Ectodermal cell (in vitro differentiated cells): ENCODE data around the gene SYT17.

Source experiments
- H3K27ac ChIP-seq: 2 replicates; pipeline ENCODE4 v1.7.0; 2013; ENCODE audit warnings: mild to moderate bottlenecking, low read depth, low read length; ENCODE audit not compliant: insufficient read depth, poor library complexity, severe bottlenecking
- H3K27me3 ChIP-seq: 2 replicates; pipeline ENCODE4 v1.7.0; 2013; ENCODE audit warnings: mild to moderate bottlenecking, low read length; ENCODE audit not compliant: insufficient read depth, control insufficient read depth, poor library complexity, severe bottlenecking
- H3K36me3 ChIP-seq: one replicate; pipeline ENCODE4 v1.7.0; 2013; ENCODE audit warnings: low read length; ENCODE audit not compliant: control insufficient read depth, insufficient read depth
- H3K4me1 ChIP-seq: one replicate; pipeline ENCODE4 v1.7.0; 2013; ENCODE audit warnings: low read length; ENCODE audit not compliant: control insufficient read depth, insufficient read depth
- H3K4me3 ChIP-seq: 2 replicates; pipeline ENCODE4 v1.7.0; 2013; ENCODE audit warnings: low read depth, low read length, control low read depth; ENCODE audit not compliant: insufficient read depth
- H3K9me3 ChIP-seq: 2 replicates; pipeline ENCODE4 v1.7.0; 2013; ENCODE audit warnings: mild to moderate bottlenecking, low read length, moderate library complexity; ENCODE audit not compliant: control insufficient read depth
- WGBS, 2 experiments: methylation state at CpG; one replicate each; pipeline ENCODE4 v1.1.7; 2013; ENCODE audit warnings: missing lambda C conversion rate in 2 of 2; 5-methylcytosine and 5-hydroxymethylcytosine counted together

SYT17 gene

GRCh38 chr16:19289811-19290485, 121.9 kb downstream of the SYT17 start:
- Histone ChIP-seq H3K4me1 (peaks cover 63% of the 10 kb centered on the region), H3K4me3 (no peak overlapping the region), H3K36me3 (no peaks in the 10 kb centered on the region), H3K9me3 (no peaks in the 10 kb centered on the region), H3K27ac (peak overlapping the region; percentile 79), H3K27me3 (no peaks in the 10 kb centered on the region)
- WGBS, 2 experiments = 44 to 49% methylated on average over 7 of the region's 7 CpGs

DNA sequence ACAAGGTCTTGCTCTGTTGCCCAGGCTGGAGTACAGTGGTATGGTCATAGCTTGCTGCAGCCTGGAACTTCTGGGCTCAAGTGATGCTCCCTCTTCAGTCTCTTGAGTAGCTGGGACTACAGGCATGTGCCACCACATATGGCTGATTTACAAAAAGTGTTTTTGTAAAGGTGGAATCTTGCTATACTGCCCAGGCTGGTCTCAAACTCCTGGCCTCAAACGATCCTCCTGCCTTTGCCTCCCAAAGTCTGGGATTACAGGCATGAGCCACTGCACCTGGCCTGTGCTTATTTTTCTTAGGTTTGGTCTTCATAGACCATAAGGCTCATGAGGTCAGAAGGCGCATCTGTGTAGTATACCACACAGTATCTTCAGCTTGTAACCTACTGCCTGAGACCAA, 122.8 kb downstream of the SYT17 start:
- peaks cover 54% of the 10 kb centered on the region for H3K4me1 ChIP-seq
- 87 to 93% methylated on average over 2 of the region's 2 CpGs for WGBS, 2 experiments
- H3K27ac ChIP-seq = peak overlapping the region; percentile 79
- H3K9me3 ChIP-seq = no peaks in the 10 kb centered on the region
- H3K27me3 ChIP-seq = no peaks in the 10 kb centered on the region
- H3K4me3 ChIP-seq = no peak overlapping the region
- H3K36me3 ChIP-seq = no peaks in the 10 kb centered on the region

GRCh38 chr16:19291475-19291874, 123.4 kb downstream of the SYT17 start:
- H3K4me1 ChIP-seq = peaks cover 54% of the 10 kb centered on the region
- H3K36me3 ChIP-seq = no peaks in the 10 kb centered on the region
- no peak overlapping the region for H3K4me3 ChIP-seq
- 17 to 67% methylated on average over 1 to 4 of the region's 4 CpGs for WGBS, 2 experiments
- H3K9me3 ChIP-seq = no peaks in the 10 kb centered on the region
- H3K27me3 ChIP-seq = no peaks in the 10 kb centered on the region
- peak overlapping the region; percentile 79 for H3K27ac ChIP-seq

- H3K36me3 ChIP-seq = no peaks in the 10 kb centered on the region
- H3K9me3 ChIP-seq = no peaks in the 10 kb centered on the region
- no peaks in the 10 kb centered on the region for H3K27me3 ChIP-seq
- H3K27ac ChIP-seq = peak overlapping the region; percentile 79
- 72 to 77% methylated on average over 5 of the region's 5 CpGs for WGBS, 2 experiments
- no peak overlapping the region for H3K4me3 ChIP-seq
- H3K4me1 ChIP-seq = peaks cover 54% of the 10 kb centered on the region
Observed at GRCh38 chr16:19292186-19292585, 124.1 kb downstream of the SYT17 start.

DNA sequence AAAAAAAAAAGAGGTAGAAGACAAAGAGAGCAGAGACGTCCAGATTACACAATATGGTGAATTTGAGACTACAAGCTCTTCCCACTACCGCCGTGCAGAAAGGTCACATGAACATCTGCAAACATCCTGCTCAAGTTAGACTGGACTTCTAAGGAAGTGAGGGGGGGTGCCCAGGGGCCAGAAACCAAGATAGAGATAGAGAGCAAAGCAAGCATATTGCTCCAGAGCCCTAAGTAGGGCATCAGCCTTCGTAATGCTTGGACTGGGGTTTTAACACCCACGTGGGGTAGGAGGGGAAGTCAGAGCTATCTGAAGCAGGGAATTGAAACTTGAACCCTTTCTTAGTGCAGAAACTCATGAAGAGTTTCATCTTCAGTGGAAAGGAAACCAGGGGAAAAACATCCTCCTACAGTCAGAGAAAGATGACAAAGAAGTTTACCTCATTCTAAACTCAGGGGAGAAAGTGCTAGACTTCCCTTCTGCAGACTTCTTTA, 126.2 kb downstream of the SYT17 start:
- WGBS, 2 experiments = 81 to 83% methylated on average over 5 of the region's 5 CpGs
- no peaks in the 10 kb centered on the region for H3K9me3 ChIP-seq
- no peak overlapping the region for H3K27ac ChIP-seq
- no peaks in the 10 kb centered on the region for H3K27me3 ChIP-seq
- peaks cover 39% of the 10 kb centered on the region for H3K4me1 ChIP-seq
- no peak overlapping the region for H3K4me3 ChIP-seq
- H3K36me3 ChIP-seq = no peaks in the 10 kb centered on the region

DNA sequence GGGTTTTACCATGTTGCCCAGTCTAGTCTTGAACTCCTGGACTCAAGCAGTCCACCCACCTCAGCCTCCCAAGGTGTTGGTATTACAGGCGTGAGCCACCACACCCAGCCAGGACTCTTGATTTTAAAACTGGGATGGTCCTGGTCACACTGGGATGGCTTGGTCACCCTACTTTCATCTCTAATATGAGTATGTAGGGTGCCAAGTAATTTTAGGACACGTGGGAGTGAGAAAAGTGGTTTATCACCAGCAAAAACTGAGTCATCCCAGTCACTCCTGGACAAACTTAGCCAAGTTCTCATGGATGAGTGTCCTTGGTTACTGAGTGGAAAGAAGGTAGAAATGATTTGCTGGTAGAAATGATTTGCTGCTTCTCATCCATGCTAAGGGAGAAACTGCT, 127.4 kb downstream of the SYT17 start:
- H3K4me1 ChIP-seq = peaks cover 30% of the 10 kb centered on the region
- no peak overlapping the region for H3K27ac ChIP-seq
- no peaks in the 10 kb centered on the region for H3K36me3 ChIP-seq
- H3K9me3 ChIP-seq = no peaks in the 10 kb centered on the region
- WGBS, 2 experiments = 94 to 97% methylated on average over 1 of the region's 2 CpGs
- H3K4me3 ChIP-seq = no peak overlapping the region
- no peaks in the 10 kb centered on the region for H3K27me3 ChIP-seq

- H3K4me3 ChIP-seq = no peak overlapping the region
- no peak overlapping the region for H3K27ac ChIP-seq
- no peaks in the 10 kb centered on the region for H3K9me3 ChIP-seq
- H3K36me3 ChIP-seq = no peaks in the 10 kb centered on the region
- peaks cover 16% of the 10 kb centered on the region for H3K4me1 ChIP-seq
- no peaks in the 10 kb centered on the region for H3K27me3 ChIP-seq
- WGBS, 2 experiments = no CpG with 5 or more reads among the region's 1 CpG
Observed at GRCh38 chr16:19297454-19297853, 129.4 kb downstream of the SYT17 start.

- H3K27ac ChIP-seq = no peak overlapping the region
- no peak overlapping the region for H3K4me3 ChIP-seq
- peaks cover 4% of the 10 kb centered on the region for H3K4me1 ChIP-seq
- no peaks in the 10 kb centered on the region for H3K27me3 ChIP-seq
- 90 to 93% methylated on average over 2 of the region's 2 CpGs for WGBS, 2 experiments
- no peaks in the 10 kb centered on the region for H3K9me3 ChIP-seq
- no peaks in the 10 kb centered on the region for H3K36me3 ChIP-seq
Observed at GRCh38 chr16:19299565-19299964, 131.5 kb downstream of the SYT17 start.

GRCh38 chr16:19301931-19302330, 133.9 kb downstream of the SYT17 start:
- Histone ChIP-seq H3K36me3 (no peaks in the 10 kb centered on the region), H3K27me3 (no peaks in the 10 kb centered on the region), H3K9me3 (no peaks in the 10 kb centered on the region), H3K27ac (no peak overlapping the region), H3K4me3 (no peak overlapping the region), H3K4me1 (peaks cover 9% of the 10 kb centered on the region)
- 70 to 100% methylated on average over 1 of the region's 1 CpG for WGBS, 2 experiments

GRCh38 chr16:19304750-19305149, 136.7 kb downstream of the SYT17 start:
- H3K27me3 ChIP-seq = no peaks in the 10 kb centered on the region
- no peaks in the 10 kb centered on the region for H3K9me3 ChIP-seq
- 65 to 74% methylated on average over 2 of the region's 2 CpGs for WGBS, 2 experiments
- H3K36me3 ChIP-seq = no peaks in the 10 kb centered on the region
- H3K4me3 ChIP-seq = no peak overlapping the region
- peaks cover 9% of the 10 kb centered on the region for H3K4me1 ChIP-seq
- no peak overlapping the region for H3K27ac ChIP-seq
